ENCODE data around the gene KCNJ8. TPM values are rescaled to one million over a fixed set of nuclear protein-coding genes. Genes with fewer than 3 reads are reported as not detected.

Gene KCNJ8
- total and polyA plus RNA-seq, 10 of the 15 experiments (the other 5 are each of a cell fraction or from before 2014, with no cell fraction given): not detected

DNA sequence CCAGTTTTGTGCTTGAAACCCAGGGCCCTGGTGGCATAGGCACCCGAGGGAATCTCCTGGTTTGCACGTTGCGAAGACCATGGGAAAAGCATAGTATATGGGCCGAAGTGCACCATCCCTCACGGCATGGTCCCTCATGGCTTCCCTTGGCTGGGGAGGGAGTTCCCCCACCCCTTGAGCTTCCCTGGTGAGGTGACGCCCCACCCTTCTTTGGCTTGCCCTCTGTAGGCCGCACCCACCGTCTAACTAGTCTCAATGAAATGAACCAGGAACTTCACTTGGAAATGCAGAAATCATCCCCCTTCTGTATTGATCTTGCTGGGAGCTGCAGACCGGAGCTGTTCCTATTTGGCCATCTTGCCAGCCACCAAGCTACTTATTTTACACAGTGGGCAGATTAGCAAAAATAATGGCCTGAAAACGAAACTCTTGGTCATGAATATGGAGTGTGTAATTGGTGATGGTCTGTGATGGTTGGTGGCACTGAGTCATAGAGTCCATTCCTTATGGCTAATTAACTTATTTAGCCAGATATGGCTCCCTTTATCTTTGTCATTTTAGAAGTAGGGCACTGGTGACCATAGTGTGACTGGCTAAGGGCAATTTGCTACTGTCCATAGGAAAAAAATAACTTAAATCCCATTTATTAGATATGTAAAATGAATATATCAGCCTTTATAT is 21.3 kb upstream of the KCNJ8 start:
- H3K36me3 ChIP-seq (ENCODE audit: control insufficient read depth in 2 of 2, insufficient read depth in 2 of 2, low read length in 1 of 2): no peaks in the 10 kb centered on the region
- FAIRE-seq (no peak), ATAC-seq (peak; percentile 69), DNase-seq (ENCODE audit: low read depth, low spot score) (no peak)
- H3K79me2 ChIP-seq (ENCODE audit: control insufficient read depth, insufficient read depth, low read length): no peaks in the 10 kb centered on the region
- CTCF ChIA-PET: no interaction called here
- no TSS peak for BruUV-seq (replicated peaks)
- no peak overlapping the region for H2AFZ ChIP-seq (ENCODE audit: control insufficient read depth, low read depth, low read length)
- SMC1A ChIA-PET (ENCODE audit: uncharacterized antibody, unreplicated experiment): interaction anchor here (0.6 kb wide), 1 partner anchor 360 kb away, joined by 3 read pairs; no protein-coding TSS in a partner anchor
- RAD21 ChIA-PET (ENCODE audit: unreplicated experiment): no interaction called here
- POLR2A ChIA-PET: no interaction called here
- no peaks in the 10 kb centered on the region for H3K27me3 ChIP-seq (replicated peaks in 1 of 2; ENCODE audit: control insufficient read depth in 2 of 2, insufficient read depth in 2 of 2, low read length in 1 of 2)
- H3K4me3 ChIP-seq: no peak overlapping the region
- no peak overlapping the region for H3K4me2 ChIP-seq (ENCODE audit: control insufficient read depth, insufficient read depth)
- no peaks in the 10 kb centered on the region for H4K20me1 ChIP-seq (ENCODE audit: control insufficient read depth, insufficient read depth)
- H3K27ac ChIP-seq (ENCODE audit: control insufficient read depth, insufficient read depth): no peak overlapping the region
- H3K9ac ChIP-seq (ENCODE audit: control insufficient read depth, insufficient read depth, low read length): no peak overlapping the region
- 51% methylated on average over 10 of the region's 10 CpGs for WGBS (ENCODE audit: insufficient coverage, insufficient replicate concordance, low lambda C conversion rate, missing lambda C conversion rate)
- in situ Hi-C loops (cut with MboI): no loop called here
- intact Hi-C loops (cut with micrococcal nuclease; ENCODE audit: unreplicated experiment): no loop called here
- TF ChIP-seq, protein P1, sequence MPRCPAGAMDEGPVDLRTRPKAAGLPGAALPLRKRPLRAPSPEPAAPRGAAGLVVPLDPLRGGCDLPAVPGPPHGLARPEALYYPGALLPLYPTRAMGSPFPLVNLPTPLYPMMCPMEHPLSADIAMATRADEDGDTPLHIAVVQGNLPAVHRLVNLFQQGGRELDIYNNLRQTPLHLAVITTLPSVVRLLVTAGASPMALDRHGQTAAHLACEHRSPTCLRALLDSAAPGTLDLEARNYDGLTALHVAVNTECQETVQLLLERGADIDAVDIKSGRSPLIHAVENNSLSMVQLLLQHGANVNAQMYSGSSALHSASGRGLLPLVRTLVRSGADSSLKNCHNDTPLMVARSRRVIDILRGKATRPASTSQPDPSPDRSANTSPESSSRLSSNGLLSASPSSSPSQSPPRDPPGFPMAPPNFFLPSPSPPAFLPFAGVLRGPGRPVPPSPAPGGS (IDR thresholded peaks at IDR 0.05; ENCODE audit: borderline replicate concordance, insufficient read depth, low read depth, low read length, poor library complexity, severe bottlenecking): peak; percentile 32
- TF ChIP-seq FOS (IDR thresholded peaks at IDR 0.05; ENCODE audit: borderline replicate concordance, extremely low read depth, insufficient read length): no peak
- TF ChIP-seq BCL11A (IDR thresholded peaks at IDR 0.05; ENCODE audit: low read depth, low read length): peak; percentile 23; the same call in 1 of the 2 replicates
- no peak for TF ChIP-seq SREBF1 (IDR thresholded peaks at IDR 0.05; ENCODE audit: low read length)
- no peak for TF ChIP-seq SREBF2 (IDR thresholded peaks at IDR 0.05; ENCODE audit: low read length)
- TF ChIP-seq, protein P2, sequence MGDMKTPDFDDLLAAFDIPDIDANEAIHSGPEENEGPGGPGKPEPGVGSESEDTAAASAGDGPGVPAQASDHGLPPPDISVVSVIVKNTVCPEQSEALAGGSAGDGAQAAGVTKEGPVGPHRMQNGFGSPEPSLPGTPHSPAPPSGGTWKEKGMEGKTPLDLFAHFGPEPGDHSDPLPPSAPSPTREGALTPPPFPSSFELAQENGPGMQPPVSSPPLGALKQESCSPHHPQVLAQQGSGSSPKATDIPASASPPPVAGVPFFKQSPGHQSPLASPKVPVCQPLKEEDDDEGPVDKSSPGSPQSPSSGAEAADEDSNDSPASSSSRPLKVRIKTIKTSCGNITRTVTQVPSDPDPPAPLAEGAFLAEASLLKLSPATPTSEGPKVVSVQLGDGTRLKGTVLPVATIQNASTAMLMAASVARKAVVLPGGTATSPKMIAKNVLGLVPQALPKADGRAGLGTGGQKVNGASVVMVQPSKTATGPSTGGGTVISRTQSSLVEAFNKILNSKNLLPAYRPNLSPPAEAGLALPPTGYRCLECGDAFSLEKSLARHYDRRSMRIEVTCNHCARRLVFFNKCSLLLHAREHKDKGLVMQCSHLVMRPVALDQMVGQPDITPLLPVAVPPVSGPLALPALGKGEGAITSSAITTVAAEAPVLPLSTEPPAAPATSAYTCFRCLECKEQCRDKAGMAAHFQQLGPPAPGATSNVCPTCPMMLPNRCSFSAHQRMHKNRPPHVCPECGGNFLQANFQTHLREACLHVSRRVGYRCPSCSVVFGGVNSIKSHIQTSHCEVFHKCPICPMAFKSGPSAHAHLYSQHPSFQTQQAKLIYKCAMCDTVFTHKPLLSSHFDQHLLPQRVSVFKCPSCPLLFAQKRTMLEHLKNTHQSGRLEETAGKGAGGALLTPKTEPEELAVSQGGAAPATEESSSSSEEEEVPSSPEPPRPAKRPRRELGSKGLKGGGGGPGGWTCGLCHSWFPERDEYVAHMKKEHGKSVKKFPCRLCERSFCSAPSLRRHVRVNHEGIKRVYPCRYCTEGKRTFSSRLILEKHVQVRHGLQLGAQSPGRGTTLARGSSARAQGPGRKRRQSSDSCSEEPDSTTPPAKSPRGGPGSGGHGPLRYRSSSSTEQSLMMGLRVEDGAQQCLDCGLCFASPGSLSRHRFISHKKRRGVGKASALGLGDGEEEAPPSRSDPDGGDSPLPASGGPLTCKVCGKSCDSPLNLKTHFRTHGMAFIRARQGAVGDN (IDR thresholded peaks at IDR 0.05): no peak
- peak; percentile 61 for TF ChIP-seq MTA2 (IDR thresholded peaks at IDR 0.05; ENCODE audit: low read depth)
- no peak for TF ChIP-seq PAX5 (IDR thresholded peaks at IDR 0.05; ENCODE audit: borderline replicate concordance, low read depth, low read length)
- no peak for TF ChIP-seq RUNX3 (IDR thresholded peaks at IDR 0.05; ENCODE audit: low read length)
- TF ChIP-seq TAF1 (IDR thresholded peaks at IDR 0.05; ENCODE audit: borderline replicate concordance, low read depth, low read length): no peak
- no peak for TF ChIP-seq CHD1 (IDR thresholded peaks at IDR 0.05; ENCODE audit: low read depth, low read length)
- no peak for TF ChIP-seq RCOR1 (conservative IDR thresholded peaks at IDR 0.05; ENCODE audit: low read depth, low read length)
- TF ChIP-seq, protein P3, sequence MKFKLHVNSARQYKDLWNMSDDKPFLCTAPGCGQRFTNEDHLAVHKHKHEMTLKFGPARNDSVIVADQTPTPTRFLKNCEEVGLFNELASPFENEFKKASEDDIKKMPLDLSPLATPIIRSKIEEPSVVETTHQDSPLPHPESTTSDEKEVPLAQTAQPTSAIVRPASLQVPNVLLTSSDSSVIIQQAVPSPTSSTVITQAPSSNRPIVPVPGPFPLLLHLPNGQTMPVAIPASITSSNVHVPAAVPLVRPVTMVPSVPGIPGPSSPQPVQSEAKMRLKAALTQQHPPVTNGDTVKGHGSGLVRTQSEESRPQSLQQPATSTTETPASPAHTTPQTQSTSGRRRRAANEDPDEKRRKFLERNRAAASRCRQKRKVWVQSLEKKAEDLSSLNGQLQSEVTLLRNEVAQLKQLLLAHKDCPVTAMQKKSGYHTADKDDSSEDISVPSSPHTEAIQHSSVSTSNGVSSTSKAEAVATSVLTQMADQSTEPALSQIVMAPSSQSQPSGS (IDR thresholded peaks at IDR 0.05; ENCODE audit: low read length): no peak
- no peaks in the 10 kb centered on the region for H3K4me1 ChIP-seq (ENCODE audit: control insufficient read depth, insufficient read depth, low read length)
- H3K9me3 ChIP-seq (replicated peaks; ENCODE audit: control insufficient read depth, insufficient read depth, low read length): no peaks in the 10 kb centered on the region
